NK-92 treated with Interleukin-12 subunit alpha and Interleukin-12 subunit beta, amount 100 ng/mL, for 24 hours (cell line): ENCODE results near the gene CNKSR3.

ENCODE experiments used
- DNase-seq: peaks from one replicate; lab custom pipeline; 2025; lab: John Stamatoyannopoulos, UW

CNKSR3 gene

GRCh38 chr6:154381548-154381947, 128.9 kb downstream of the CNKSR3 start:
- no peak for DNase-seq

- DNase-seq = no peak
Measured at GRCh38 chr6:154380741-154381140, 129.7 kb downstream of the CNKSR3 start.

- no peak for DNase-seq
Measured at GRCh38 chr6:154379585-154379984, 130.9 kb downstream of the CNKSR3 start.

GRCh38 chr6:154378518-154378917, 132.0 kb downstream of the CNKSR3 start:
- DNase-seq = no peak

- DNase-seq = no peak
Measured at GRCh38 chr6:154377726-154378125, 132.8 kb downstream of the CNKSR3 start.

GRCh38 chr6:154373971-154374370, 136.5 kb downstream of the CNKSR3 start:
- no peak for DNase-seq

GRCh38 chr6:154371281-154371680, 139.2 kb downstream of the CNKSR3 start:
- no peak for DNase-seq

GRCh38 chr6:154370545-154370944, 139.9 kb downstream of the CNKSR3 start:
- no peak for DNase-seq

- DNase-seq = no peak
Measured at GRCh38 chr6:154367839-154368695, 142.4 kb downstream of the CNKSR3 start.

- DNase-seq = no peak
Measured at GRCh38 chr6:154367336-154367735, 143.1 kb downstream of the CNKSR3 start.

GRCh38 chr6:154363821-154364220, 146.7 kb downstream of the CNKSR3 start:
- DNase-seq = no peak

GRCh38 chr6:154361476-154361875, 149.0 kb downstream of the CNKSR3 start:
- no peak for DNase-seq

- DNase-seq = no peak
Measured at GRCh38 chr6:154360476-154360875, 150.0 kb downstream of the CNKSR3 start.

GRCh38 chr6:154359679-154360078, 150.8 kb downstream of the CNKSR3 start:
- no peak for DNase-seq

- DNase-seq = no peak
Measured at GRCh38 chr6:154359161-154359574, 151.3 kb downstream of the CNKSR3 start.

GRCh38 chr6:154358019-154358545, 152.4 kb downstream of the CNKSR3 start:
- DNase-seq = no peak

- DNase-seq = no peak
Measured at GRCh38 chr6:154356690-154357089, 153.8 kb downstream of the CNKSR3 start, which contains the start of gene IPCEF1. IPCEF1 (minus strand) TSS chr6:154356803; CDS start chr6:154265947, 90,856 bp downstream.

GRCh38 chr6:154356113-154356512, 154.4 kb downstream of the CNKSR3 start:
- no peak for DNase-seq

- DNase-seq = no peak
Measured at GRCh38 chr6:154354265-154354777, 156.2 kb downstream of the CNKSR3 start.

- DNase-seq = no peak
Measured at GRCh38 chr6:154353626-154354025, 156.9 kb downstream of the CNKSR3 start.

GRCh38 chr6:154352898-154353585, 157.4 kb downstream of the CNKSR3 start:
- peak; percentile 10 for DNase-seq

- DNase-seq = no peak
Measured at GRCh38 chr6:154350293-154350692, 160.2 kb downstream of the CNKSR3 start.

- DNase-seq = no peak
Measured at GRCh38 chr6:154347981-154348380, 162.5 kb downstream of the CNKSR3 start.
